Ectodermal cell (in vitro differentiated cells): ENCODE results near the gene HSDL1.

ENCODE experiments used
- H3K27ac ChIP-seq: 2 replicates; pipeline ENCODE4 v1.7.0; 2013; ENCODE audit warnings: mild to moderate bottlenecking, low read depth, low read length; ENCODE audit not compliant: insufficient read depth, poor library complexity, severe bottlenecking
- H3K27me3 ChIP-seq: 2 replicates; pipeline ENCODE4 v1.7.0; 2013; ENCODE audit warnings: mild to moderate bottlenecking, low read length; ENCODE audit not compliant: insufficient read depth, control insufficient read depth, poor library complexity, severe bottlenecking
- H3K36me3 ChIP-seq: one replicate; pipeline ENCODE4 v1.7.0; 2013; ENCODE audit warnings: low read length; ENCODE audit not compliant: control insufficient read depth, insufficient read depth
- H3K4me1 ChIP-seq: one replicate; pipeline ENCODE4 v1.7.0; 2013; ENCODE audit warnings: low read length; ENCODE audit not compliant: control insufficient read depth, insufficient read depth
- H3K4me3 ChIP-seq: 2 replicates; pipeline ENCODE4 v1.7.0; 2013; ENCODE audit warnings: low read depth, low read length, control low read depth; ENCODE audit not compliant: insufficient read depth
- H3K9me3 ChIP-seq: 2 replicates; pipeline ENCODE4 v1.7.0; 2013; ENCODE audit warnings: mild to moderate bottlenecking, low read length, moderate library complexity; ENCODE audit not compliant: control insufficient read depth
- WGBS, 2 experiments: methylation state at CpG; one replicate each; pipeline ENCODE4 v1.1.7; 2013; ENCODE audit warnings: missing lambda C conversion rate in 2 of 2; 5-methylcytosine and 5-hydroxymethylcytosine counted together

The HSDL1 gene

GRCh38 chr16:84159007-84159406 lies 14.0 kb upstream of the HSDL1 start:
- Histone ChIP-seq H3K4me3 (no peak overlapping the region), H3K27ac (no peak overlapping the region), H3K27me3 (no peaks in the 10 kb centered on the region), H3K9me3 (no peaks in the 10 kb centered on the region), H3K36me3 (no peaks in the 10 kb centered on the region), H3K4me1 (no peaks in the 10 kb centered on the region)
- WGBS, 2 experiments, result 68 to 75% methylated on average over 9 of the region's 9 CpGs

DNA sequence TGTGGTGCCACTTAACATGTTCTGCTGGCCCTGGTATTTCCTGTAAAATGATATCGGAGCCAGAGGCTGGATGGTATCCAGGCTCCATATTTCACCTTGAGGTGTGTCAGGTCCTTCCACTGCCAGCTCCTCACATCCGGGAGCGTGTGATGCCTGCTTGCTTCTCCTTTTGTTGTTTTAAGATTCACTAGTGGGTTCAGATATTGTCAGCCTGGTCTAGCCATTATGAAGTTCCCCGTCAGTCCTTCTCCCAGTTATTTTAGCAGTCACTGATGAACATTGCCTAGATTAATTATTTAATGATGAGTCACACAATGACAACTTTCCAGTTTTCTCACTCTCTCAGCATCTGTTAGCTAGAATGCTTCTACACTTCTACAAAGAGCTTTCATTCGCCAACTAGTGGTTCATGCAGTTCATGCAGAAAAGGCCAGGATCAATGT lies 11.4 kb upstream of the HSDL1 start:
- no peaks in the 10 kb centered on the region for H3K27me3 ChIP-seq
- no peaks in the 10 kb centered on the region for H3K4me1 ChIP-seq
- H3K4me3 ChIP-seq, result no peak overlapping the region
- no peak overlapping the region for H3K27ac ChIP-seq
- 91 to 92% methylated on average over 5 of the region's 5 CpGs for WGBS, 2 experiments
- no peaks in the 10 kb centered on the region for H3K36me3 ChIP-seq
- H3K9me3 ChIP-seq, result no peaks in the 10 kb centered on the region

- H3K4me1 ChIP-seq, result no peaks in the 10 kb centered on the region
- WGBS, 2 experiments, result 90 to 96% methylated on average over 6 of the region's 6 CpGs
- no peaks in the 10 kb centered on the region for H3K27me3 ChIP-seq
- H3K27ac ChIP-seq, result no peak overlapping the region
- H3K4me3 ChIP-seq, result no peak overlapping the region
- no peaks in the 10 kb centered on the region for H3K36me3 ChIP-seq
- no peaks in the 10 kb centered on the region for H3K9me3 ChIP-seq
Observed at GRCh38 chr16:84155771-84156170, 10.8 kb upstream of the HSDL1 start.

DNA sequence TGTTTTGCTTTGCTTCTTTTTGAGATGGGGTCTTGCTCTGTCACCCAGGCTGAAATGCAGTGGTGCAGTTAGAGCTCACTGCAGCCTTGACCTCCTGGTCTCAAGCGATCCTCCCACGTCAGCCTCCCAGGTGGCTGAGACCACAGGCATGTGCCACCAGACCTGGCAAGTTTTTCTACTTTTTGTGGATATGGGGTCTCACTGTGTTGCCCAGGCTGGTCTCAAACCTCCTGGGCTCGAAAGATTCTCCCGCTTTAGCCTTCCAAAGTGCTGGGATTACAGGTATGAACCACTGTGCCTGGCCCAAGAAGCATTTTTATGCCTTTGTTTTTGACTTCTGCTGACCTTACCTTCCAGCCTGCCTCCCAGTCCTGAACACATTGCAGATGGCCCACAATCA lies 10.2 kb upstream of the HSDL1 start:
- Histone ChIP-seq H3K9me3 (no peaks in the 10 kb centered on the region), H3K27ac (no peak overlapping the region), H3K4me1 (no peaks in the 10 kb centered on the region), H3K27me3 (no peaks in the 10 kb centered on the region), H3K4me3 (no peak overlapping the region), H3K36me3 (no peaks in the 10 kb centered on the region)
- WGBS, 2 experiments, result 95 to 96% methylated on average over 4 of the region's 4 CpGs

DNA sequence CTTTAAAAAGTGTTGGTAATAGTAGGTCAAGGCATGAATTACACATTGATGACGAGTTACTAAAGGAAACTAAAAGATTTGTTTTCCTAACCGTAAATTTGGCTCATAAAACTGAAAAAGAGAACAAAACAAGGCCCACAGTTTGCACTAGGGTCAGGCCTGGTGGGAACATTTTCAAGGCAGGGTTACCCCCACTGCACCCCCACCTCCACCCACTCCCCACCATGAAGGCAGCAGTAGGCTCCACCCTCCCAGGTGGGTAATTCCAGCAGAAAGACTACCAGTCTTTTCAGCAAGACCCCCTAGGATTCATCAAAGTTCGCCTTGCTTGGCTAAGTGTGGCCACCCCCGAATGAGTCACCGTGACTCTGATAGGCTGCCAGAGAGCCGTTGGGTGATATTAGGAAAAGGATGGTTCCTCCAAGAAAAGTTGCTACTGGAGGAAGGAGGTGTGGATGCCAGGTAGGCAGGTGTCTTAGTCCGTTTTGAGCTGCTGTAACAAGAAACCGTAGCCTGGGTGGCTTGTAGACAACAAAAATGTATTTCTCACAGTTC lies 8.8 kb upstream of the HSDL1 start:
- 75 to 80% methylated on average over 8 of the region's 8 CpGs for WGBS, 2 experiments
- Histone ChIP-seq H3K4me3 (no peak overlapping the region), H3K27ac (no peak overlapping the region), H3K36me3 (no peaks in the 10 kb centered on the region), H3K9me3 (no peaks in the 10 kb centered on the region), H3K27me3 (no peaks in the 10 kb centered on the region), H3K4me1 (no peaks in the 10 kb centered on the region)

DNA sequence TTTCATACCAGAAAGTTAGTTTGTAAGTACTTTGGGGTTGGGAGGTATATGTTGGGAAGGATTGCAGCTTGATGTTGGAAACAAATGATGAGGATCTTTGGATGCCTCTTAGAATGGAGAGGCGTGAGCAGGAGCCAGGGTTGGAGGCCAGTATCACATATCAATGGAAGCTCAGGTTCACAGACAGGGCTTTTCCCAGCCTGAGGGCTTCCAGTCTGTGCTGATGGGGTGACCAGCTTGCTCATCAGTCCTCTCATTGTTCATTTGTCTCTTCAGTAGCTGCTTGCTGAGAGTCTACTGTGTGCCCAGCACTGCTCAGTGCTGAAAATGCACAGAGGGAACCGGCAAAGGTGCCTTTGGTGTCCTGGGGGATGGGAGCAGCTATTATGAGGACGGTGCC lies 5.9 kb upstream of the HSDL1 start:
- Histone ChIP-seq H3K9me3 (no peaks in the 10 kb centered on the region), H3K4me3 (no peak overlapping the region), H3K27ac (no peak overlapping the region), H3K27me3 (peaks cover 11% of the 10 kb centered on the region), H3K36me3 (no peaks in the 10 kb centered on the region), H3K4me1 (no peaks in the 10 kb centered on the region)
- WGBS, 2 experiments, result 75 to 81% methylated on average over 3 of the region's 3 CpGs

DNA sequence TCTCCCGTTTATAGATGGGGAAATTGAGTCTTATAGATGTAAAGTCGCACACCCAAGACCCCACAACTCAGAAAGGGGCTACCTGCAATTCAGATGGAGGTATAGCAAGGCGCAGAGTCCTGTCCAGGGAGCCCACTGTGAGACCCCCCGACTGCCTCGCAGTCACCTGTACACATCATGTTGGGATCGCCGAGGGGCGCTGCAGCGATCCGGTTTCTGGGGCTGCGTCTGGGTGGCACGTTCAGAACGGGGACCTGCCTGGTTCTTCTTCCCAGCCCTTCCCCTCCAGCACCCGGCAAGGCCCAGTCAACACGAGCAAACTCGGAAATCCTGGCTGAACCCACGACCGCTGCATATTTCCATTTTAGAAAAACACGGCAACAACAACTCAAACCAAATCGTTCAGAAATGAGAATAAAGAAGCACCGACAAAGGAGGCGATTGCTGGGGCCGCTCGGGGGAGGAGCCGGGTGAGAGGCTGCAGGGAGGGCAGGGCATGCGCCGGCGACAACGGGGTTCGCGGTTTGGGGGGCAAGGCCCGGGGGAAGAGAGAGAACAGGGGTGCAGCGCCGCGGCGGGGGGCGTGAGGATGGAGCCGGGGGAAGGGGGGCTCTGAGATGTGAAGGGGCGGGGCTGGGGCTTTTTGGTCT lies 643 bp downstream of the HSDL1 start:
- WGBS, 2 experiments, result 0 to 1% methylated on average over 39 of the region's 39 CpGs
- peaks cover 18% of the 10 kb centered on the region for H3K27me3 ChIP-seq
- H3K36me3 ChIP-seq, result no peaks in the 10 kb centered on the region
- H3K4me1 ChIP-seq, result peaks cover 4% of the 10 kb centered on the region
- peak overlapping the region; percentile 60 for H3K27ac ChIP-seq
- no peaks in the 10 kb centered on the region for H3K9me3 ChIP-seq
- H3K4me3 ChIP-seq, result peak overlapping the region; percentile 92

DNA sequence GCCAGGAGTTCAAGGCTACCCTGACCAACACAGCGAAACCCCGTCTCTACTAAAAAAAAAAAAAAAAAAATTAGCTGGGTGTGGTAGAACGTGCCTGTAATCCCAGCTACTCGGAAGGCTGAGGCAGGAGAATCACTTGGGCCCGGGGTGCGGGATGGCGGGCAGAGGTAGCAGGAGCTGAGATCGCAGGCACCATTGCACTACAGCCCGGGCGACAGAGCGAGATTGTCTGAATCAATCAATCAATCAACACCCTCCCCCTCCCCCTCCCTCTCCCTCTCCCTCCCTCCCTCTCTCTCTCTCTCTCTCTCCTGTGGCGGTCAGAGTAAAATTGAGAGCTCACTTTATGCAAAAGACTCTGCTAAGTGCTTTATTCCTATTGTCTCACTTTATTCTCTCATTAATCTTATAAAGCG lies 1.2 kb downstream of the HSDL1 start:
- Histone ChIP-seq H3K27ac (no peak overlapping the region), H3K9me3 (no peaks in the 10 kb centered on the region), H3K27me3 (peaks cover 18% of the 10 kb centered on the region), H3K4me1 (peaks cover 9% of the 10 kb centered on the region), H3K36me3 (no peaks in the 10 kb centered on the region), H3K4me3 (peak overlapping the region; percentile 92)
- 16 to 22% methylated on average over 10 to 12 of the region's 13 CpGs for WGBS, 2 experiments

GRCh38 chr16:84143081-84143480 lies 1.9 kb downstream of the HSDL1 start:
- no peak overlapping the region for H3K4me3 ChIP-seq
- no peaks in the 10 kb centered on the region for H3K36me3 ChIP-seq

DNA sequence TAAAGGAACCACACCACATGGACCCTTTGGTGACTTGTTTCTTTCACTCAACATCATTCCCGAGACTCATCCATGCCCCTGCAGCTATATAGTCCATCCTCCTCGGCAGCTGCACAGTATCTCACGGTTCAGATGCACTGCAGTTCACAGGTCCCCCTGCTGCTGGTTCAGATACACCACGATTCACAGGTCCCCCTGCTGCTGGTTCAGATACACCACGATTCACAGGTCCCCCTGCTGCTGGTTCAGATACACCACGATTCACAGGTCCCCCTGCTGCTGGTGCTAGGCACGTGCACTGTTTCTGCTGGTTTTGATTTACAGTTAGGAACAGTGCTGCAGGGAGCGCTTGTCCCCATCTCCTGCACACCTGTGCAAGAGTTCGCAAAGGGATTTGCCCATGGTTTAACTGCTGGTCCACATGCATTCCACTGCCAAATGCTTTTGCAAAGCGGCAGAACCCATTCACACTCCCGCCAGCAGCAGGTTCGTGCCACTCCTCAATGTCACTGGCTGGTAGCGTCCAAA lies 3.8 kb downstream of the HSDL1 start:
- Histone ChIP-seq H3K27me3 (peaks cover 10% of the 10 kb centered on the region), H3K4me3 (no peak overlapping the region), H3K27ac (no peak overlapping the region), H3K36me3 (no peaks in the 10 kb centered on the region), H3K4me1 (peaks cover 28% of the 10 kb centered on the region), H3K9me3 (no peaks in the 10 kb centered on the region)
- WGBS, 2 experiments, result 73 to 75% methylated on average over 13 of the region's 13 CpGs

More at GRCh38 chr16:84143081-84143480, 1.9 kb downstream of the HSDL1 start:
- H3K9me3 ChIP-seq, result no peaks in the 10 kb centered on the region
- H3K27me3 ChIP-seq, result peaks cover 18% of the 10 kb centered on the region
- no peak overlapping the region for H3K27ac ChIP-seq
- H3K4me1 ChIP-seq, result peaks cover 11% of the 10 kb centered on the region
- WGBS, 2 experiments, result 94% methylated on average over 1 of the region's 1 CpG
